Muscle of arm (tissue), 12 donors: ENCODE results near the gene GCSAML. TPM values are rescaled to one million over a fixed set of nuclear protein-coding genes. Genes with fewer than 3 reads are reported as not detected.

Experiments
- DNase-seq: peaks from one replicate; pipeline ENCODE4 v3.0.0-alpha.2; 2013
- polyA plus RNA-seq, 12 donors: library from polyadenylated mRNA; unstranded; fragments of 120-200 nt; gene quantifications; one replicate each; pipeline ENCODE4 v1.2.1, GENCODE V29; 2013; ENCODE audit not compliant: insufficient read length in 12 of 12

The GCSAML gene
- polyA plus RNA-seq, 12 donors: 0.06 to 1.2 (median 0.27) TPM; not detected in 2

GRCh38 chr1:247574236-247574635 lies 25.3 kb downstream of the GCSAML start:
- no peak for DNase-seq

GRCh38 chr1:247574664-247575063 lies 25.7 kb downstream of the GCSAML start:
- no peak for DNase-seq

GRCh38 chr1:247576514-247576913 lies 27.6 kb downstream of the GCSAML start:
- no peak for DNase-seq

- no peak for DNase-seq
These were observed 30.1 kb downstream of the GCSAML start for GRCh38 chr1:247578946-247579460.

GRCh38 chr1:247588060-247588459 lies 39.1 kb downstream of the GCSAML start, which contains the start of gene OR2G2:
Gene OR2G2, plus strand, starts transcription at chr1:247588360. Its CDS starts 0 bp downstream, at chr1:247588360.
- no peak for DNase-seq

- DNase-seq: no peak
These were observed 56.4 kb downstream of the GCSAML start, which contains the start of gene OR2G3 for GRCh38 chr1:247605286-247605685. Gene OR2G3, plus strand, starts transcription at chr1:247605586. Its CDS starts 0 bp downstream, at chr1:247605586.

GRCh38 chr1:247613405-247613804 lies 64.5 kb downstream of the GCSAML start:
- DNase-seq: no peak

- no peak for DNase-seq
These were observed 65.7 kb downstream of the GCSAML start for GRCh38 chr1:247614625-247615024.

Other genes with a start within 250 kb of the GCSAML start
- gene ZNF496, start 217.3 kb upstream of the GCSAML start, polyA plus RNA-seq: 10 to 100 TPM in 11 of 12 donors, not detected in 1; 22.1 to 36.5 (median 27.1) TPM
- gene NLRP3, start 133.0 kb upstream of the GCSAML start, polyA plus RNA-seq: 1 to 10 TPM in 6 of 12 donors, under 1 TPM in 4, not detected in 2; 0.78 to 2.0 (median 1.1) TPM
- gene OR2B11, start 91.0 kb upstream of the GCSAML start, polyA plus RNA-seq: under 1 TPM in 5 of 12 donors, not detected in 7; 0.03 to 0.11 (median 0.04) TPM
- under 1 TPM in 10 of 12 donors, not detected in 2; 0.05 to 0.57 (median 0.24) TPM for gene OR2C3, start 12.7 kb upstream of the GCSAML start, polyA plus RNA-seq
- not detected for gene OR2G2, start 39.2 kb downstream of the GCSAML start, polyA plus RNA-seq
- not detected for gene OR2G3, start 56.5 kb downstream of the GCSAML start, polyA plus RNA-seq
- not detected for gene OR13G1, start 130.6 kb downstream of the GCSAML start, polyA plus RNA-seq
- gene OR6F1, start 167.5 kb downstream of the GCSAML start, polyA plus RNA-seq: under 1 TPM in 1 of 12 donors, not detected in 11; 0.23 TPM
- gene OR14K1, start 189.5 kb downstream of the GCSAML start, polyA plus RNA-seq: not detected
- not detected for gene OR14A2, start 199.0 kb downstream of the GCSAML start, polyA plus RNA-seq
- not detected for gene OR1C1, start 211.4 kb downstream of the GCSAML start, polyA plus RNA-seq